ENCODE data around the gene SH3TC1. TPM values are rescaled to one million over a fixed set of nuclear protein-coding genes. Genes with fewer than 3 reads are reported as not detected.

The SH3TC1 gene
- total and polyA plus RNA-seq, 2 donors from 2014 or later = 43.1 to 127 TPM

- TF ChIP-seq CTCF (IDR thresholded peaks at IDR 0.05; ENCODE audit: borderline replicate concordance, extremely low read depth, insufficient read depth) = no peak
- no peak overlapping the region for H3K4me3 ChIP-seq (ENCODE audit: low read length in 3 of 3)
- no peak overlapping the region for H3K9ac ChIP-seq (ENCODE audit: low read length in 3 of 3)
- H3K9me3 ChIP-seq (ENCODE audit: control insufficient read depth in 2 of 3, insufficient read depth in 1 of 3, low read length in 3 of 3) = no peaks in the 10 kb centered on the region
- intact Hi-C loops (cut with DNase I) = no loop called here
- no peaks in the 10 kb centered on the region for H3K27me3 ChIP-seq (ENCODE audit: control insufficient read depth, insufficient read depth, low read length)
- FAIRE-seq (no peak), DNase-seq (no peak)
- no peaks in the 10 kb centered on the region for H3K36me3 ChIP-seq (ENCODE audit: control insufficient read depth in 2 of 3, insufficient read depth in 3 of 3, low read length in 3 of 3)
- no peak overlapping the region for H3K27ac ChIP-seq (ENCODE audit: low read depth in 2 of 2, low read length in 2 of 2)
- H3K4me1 ChIP-seq (ENCODE audit: control insufficient read depth in 2 of 3, insufficient read depth in 2 of 3, low read depth in 1 of 3, low read length in 3 of 3) = no peaks in the 10 kb centered on the region
Observed at GRCh38 chr4:8174970-8175369, 24.1 kb upstream of the SH3TC1 start.

- no peak overlapping the region for H3K4me3 ChIP-seq (ENCODE audit: low read length in 3 of 3)
- intact Hi-C loops (cut with DNase I) = no loop called here
- no peak overlapping the region for H3K9ac ChIP-seq (ENCODE audit: low read length in 3 of 3)
- H3K27me3 ChIP-seq (ENCODE audit: control insufficient read depth, insufficient read depth, low read length) = no peaks in the 10 kb centered on the region
- no peaks in the 10 kb centered on the region for H3K36me3 ChIP-seq (ENCODE audit: control insufficient read depth in 2 of 3, insufficient read depth in 3 of 3, low read length in 3 of 3)
- H3K4me1 ChIP-seq (ENCODE audit: control insufficient read depth in 2 of 3, insufficient read depth in 2 of 3, low read depth in 1 of 3, low read length in 3 of 3) = peaks cover 0 to 3% (median 0%) of the 10 kb centered on the region in 3 donors
- FAIRE-seq (no peak), DNase-seq (no peak)
- H3K27ac ChIP-seq (ENCODE audit: low read depth in 2 of 2, low read length in 2 of 2) = no peak overlapping the region
- H3K9me3 ChIP-seq (ENCODE audit: control insufficient read depth in 2 of 3, insufficient read depth in 1 of 3, low read length in 3 of 3) = no peaks in the 10 kb centered on the region
- TF ChIP-seq CTCF (IDR thresholded peaks at IDR 0.05; ENCODE audit: borderline replicate concordance, extremely low read depth, insufficient read depth) = no peak
Observed at GRCh38 chr4:8175686-8176085, 23.4 kb upstream of the SH3TC1 start.

- Histone ChIP-seq H3K9me3 (ENCODE audit: control insufficient read depth in 2 of 3, insufficient read depth in 1 of 3, low read length in 3 of 3) (no peaks in the 10 kb centered on the region), H3K27ac (ENCODE audit: low read depth in 2 of 2, low read length in 2 of 2) (no peak overlapping the region), H3K4me1 (ENCODE audit: control insufficient read depth in 2 of 3, insufficient read depth in 2 of 3, low read depth in 1 of 3, low read length in 3 of 3) (peaks cover 0 to 7% (median 0%) of the 10 kb centered on the region in 3 donors), H3K4me3 (ENCODE audit: low read length in 3 of 3) (no peak overlapping the region), H3K36me3 (ENCODE audit: control insufficient read depth in 2 of 3, insufficient read depth in 3 of 3, low read length in 3 of 3) (no peaks in the 10 kb centered on the region), H3K27me3 (ENCODE audit: control insufficient read depth, insufficient read depth, low read length) (no peaks in the 10 kb centered on the region), H3K9ac (ENCODE audit: low read length in 3 of 3) (no peak overlapping the region)
- FAIRE-seq (no peak), DNase-seq (peak in 4 of 5 donors; percentile 64 to 82 (median 78))
- intact Hi-C loops (cut with DNase I) = no loop called here
- peak; percentile 89 for TF ChIP-seq CTCF (IDR thresholded peaks at IDR 0.05; ENCODE audit: borderline replicate concordance, extremely low read depth, insufficient read depth)
Observed at GRCh38 chr4:8176547-8177399, 22.3 kb upstream of the SH3TC1 start.
